Prostate gland (tissue), 2 donors: ENCODE measurements around the gene NBEA.

Source experiments
- CTCF ChIP-seq, 4 experiments: fragments of 200-600 bp in 2 of 4; fragments of 450-650 bp in 2 of 4; sonication (generic) in 2 of 4; IDR thresholded peaks; 1 replicate in 3 of 4; 2 replicates in 1 of 4; pipeline ENCODE4 v1.5.1; 2016 to 2019; ENCODE audit warnings: antibody characterized with exemption in 4 of 4, mild to moderate bottlenecking in 2 of 4, moderate library complexity in 2 of 4
- POLR2A ChIP-seq: fragments of 450-650 bp; IDR thresholded peaks from one replicate; pipeline ENCODE4 v1.6.1; 2016; ENCODE audit warnings: antibody characterized with exemption, mild to moderate bottlenecking

DNA sequence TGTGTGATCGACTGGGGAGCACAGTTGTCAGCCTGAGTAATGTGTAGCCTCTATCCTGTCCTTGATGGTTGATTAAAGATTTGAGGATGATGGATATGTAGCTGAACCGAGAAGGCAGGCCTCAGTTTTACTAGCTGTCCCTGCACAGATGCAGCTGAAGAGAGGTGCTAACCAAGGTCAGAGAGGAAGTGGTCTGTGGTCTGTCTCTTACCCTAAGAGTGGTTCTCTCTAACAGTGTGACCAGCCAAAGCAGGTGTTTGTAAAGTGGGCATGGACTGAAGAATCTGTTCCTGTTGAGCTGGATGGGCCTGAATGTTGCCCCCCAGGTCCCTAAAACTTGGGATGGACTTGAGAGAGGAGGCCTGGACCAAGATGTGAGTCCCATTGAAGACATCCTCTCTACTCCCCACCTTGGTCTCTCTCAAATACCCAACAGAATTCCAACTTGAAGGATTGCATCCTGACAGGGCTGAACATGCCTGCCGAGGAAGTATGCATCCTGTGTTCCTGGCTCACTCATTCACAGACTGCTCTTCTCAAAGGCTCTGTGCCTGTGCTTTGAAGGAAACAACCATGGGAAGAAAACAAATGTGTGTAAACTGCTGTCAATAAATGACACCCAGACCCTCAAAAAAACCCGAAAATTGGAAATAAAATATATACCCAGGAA is 310.6 kb downstream of the NBEA start:
- no peak for TF ChIP-seq POLR2A
- no peak for TF ChIP-seq CTCF (IDR thresholded peaks at IDR 0.05)
